WI38 (cell line): Measurements from ENCODE around the gene PPP6R3.

ENCODE experiments used
- H3K4me3 ChIP-seq: 2 replicates; pipeline ENCODE4 v1.5.1; 2011; ENCODE audit warnings: low read depth, mild to moderate bottlenecking, control low read depth, low read length
- CTCF ChIP-seq: IDR thresholded peaks from 2 replicates; pipeline ENCODE4 v1.5.1; 2012; ENCODE audit warnings: low read depth, mild to moderate bottlenecking, control low read depth, low read length

The PPP6R3 gene

GRCh38 chr11:68480852-68481510 is 20.4 kb downstream of the PPP6R3 start:
- no peak for TF ChIP-seq CTCF
- no peak overlapping the region for H3K4me3 ChIP-seq

- no peak overlapping the region for H3K4me3 ChIP-seq
- no peak for TF ChIP-seq CTCF
Measured at GRCh38 chr11:68481579-68482240, 21.2 kb downstream of the PPP6R3 start.

- no peak overlapping the region for H3K4me3 ChIP-seq
Measured at GRCh38 chr11:68488623-68489022, 28.1 kb downstream of the PPP6R3 start.

GRCh38 chr11:68495220-68495729 is 34.7 kb downstream of the PPP6R3 start:
- TF ChIP-seq CTCF = no peak
- H3K4me3 ChIP-seq = no peak overlapping the region

More at GRCh38 chr11:68488623-68489022, 28.1 kb downstream of the PPP6R3 start:
- TF ChIP-seq CTCF = no peak

DNA sequence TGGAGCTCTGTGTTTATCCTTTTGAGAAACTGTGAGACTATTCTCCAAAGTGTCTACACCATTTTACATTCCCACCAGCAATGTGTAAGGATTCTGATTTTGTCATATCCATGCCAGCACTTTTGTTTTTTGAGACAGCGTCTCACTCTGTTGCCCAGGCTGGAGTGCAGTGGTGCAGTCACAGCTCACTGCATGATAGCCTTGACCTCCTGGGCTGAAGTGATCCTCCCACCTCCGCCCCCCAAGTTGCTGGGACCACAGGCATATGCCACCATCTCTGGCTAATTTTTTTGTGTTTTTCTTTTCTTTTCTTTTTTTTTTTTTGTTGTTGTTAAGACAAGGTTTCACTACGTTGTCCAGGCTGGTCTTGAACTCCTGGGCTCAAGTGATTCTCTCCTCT is 35.3 kb downstream of the PPP6R3 start:
- no peak for TF ChIP-seq CTCF

GRCh38 chr11:68497761-68498160 is 37.2 kb downstream of the PPP6R3 start:
- no peak for TF ChIP-seq CTCF

More for the DNA sequence above, 35.3 kb downstream of the PPP6R3 start:
- no peak overlapping the region for H3K4me3 ChIP-seq

DNA sequence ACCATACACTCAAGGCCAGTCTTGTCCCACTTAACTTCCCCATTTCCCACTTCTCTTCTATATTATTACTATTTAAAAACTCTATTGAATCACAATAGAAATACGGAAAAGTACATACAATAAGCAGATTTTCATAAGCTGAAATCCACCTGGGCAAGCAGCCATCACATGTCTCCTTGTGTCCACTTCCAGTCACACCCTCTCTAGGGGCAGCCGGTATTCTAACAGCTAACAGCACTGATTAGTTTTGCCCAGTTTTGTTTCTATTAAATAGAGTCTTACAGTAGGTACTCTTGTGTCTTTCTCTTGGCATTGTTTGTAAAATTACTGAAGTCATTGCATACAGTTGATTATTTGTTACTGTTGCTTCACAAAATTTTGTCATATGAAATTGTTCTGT is 37.8 kb downstream of the PPP6R3 start:
- no peak overlapping the region for H3K4me3 ChIP-seq
- TF ChIP-seq CTCF = no peak

More at GRCh38 chr11:68497761-68498160, 37.2 kb downstream of the PPP6R3 start:
- no peak overlapping the region for H3K4me3 ChIP-seq
